Mammary epithelial cell (primary cell): Measurements from ENCODE around the gene ZNF664.

ENCODE experiments used
- EZH2 ChIP-seq: IDR thresholded peaks from 2 replicates; pipeline ENCODE4 v1.6.1; 2012; ENCODE audit warnings: low read length, inconsistent platforms, borderline replicate concordance
- TF ChIP-seq, protein P1 (sequence below), 2 donors: IDR thresholded peaks in 1 of 2; conservative IDR thresholded peaks in 1 of 2; 2 replicates each; pipeline ENCODE4 v1.5.1; 2011 to 2012; ENCODE audit warnings: inconsistent platforms in 2 of 2, low read length in 2 of 2, mild to moderate bottlenecking in 2 of 2, control low read depth in 1 of 2, low read depth in 1 of 2; ENCODE audit not compliant: insufficient read depth in 1 of 2; ENCODE audit errors: extremely low read depth in 1 of 2

DNA sequence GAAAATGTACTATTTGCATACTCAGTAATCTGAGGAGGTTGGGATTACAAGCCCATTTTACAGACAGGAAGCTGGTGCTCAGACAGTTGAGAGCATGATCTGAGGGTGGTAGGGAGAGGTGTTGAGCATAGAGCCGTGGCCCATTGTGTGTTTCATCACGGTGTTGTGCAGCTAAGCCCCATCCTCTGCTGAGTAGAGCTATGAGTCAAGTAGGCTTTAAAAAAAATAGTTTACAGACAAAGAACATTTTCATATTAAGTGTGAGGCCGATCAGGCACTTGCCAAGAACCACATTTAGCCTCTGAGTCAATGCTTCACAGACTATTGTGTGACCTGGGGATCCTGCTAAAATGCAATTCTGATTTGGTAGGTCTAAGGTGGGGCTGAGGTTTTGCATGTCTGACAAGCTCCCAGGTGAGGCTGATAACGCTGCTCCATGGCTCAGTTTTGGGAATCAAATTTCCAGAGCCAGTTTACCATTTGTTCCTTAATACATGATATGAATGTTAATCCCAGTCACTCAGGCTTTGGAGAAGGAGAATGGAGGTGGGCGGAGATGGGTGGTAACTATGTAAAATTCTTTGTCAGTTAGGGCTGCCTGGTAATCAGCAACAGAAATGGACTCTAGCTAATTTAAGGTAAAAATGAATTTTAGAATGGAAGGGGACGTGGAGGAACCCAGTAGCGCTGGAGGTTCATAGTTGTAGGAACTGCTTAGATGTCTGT, 22.2 kb downstream of the ZNF664 start:
- TF ChIP-seq, protein P1, sequence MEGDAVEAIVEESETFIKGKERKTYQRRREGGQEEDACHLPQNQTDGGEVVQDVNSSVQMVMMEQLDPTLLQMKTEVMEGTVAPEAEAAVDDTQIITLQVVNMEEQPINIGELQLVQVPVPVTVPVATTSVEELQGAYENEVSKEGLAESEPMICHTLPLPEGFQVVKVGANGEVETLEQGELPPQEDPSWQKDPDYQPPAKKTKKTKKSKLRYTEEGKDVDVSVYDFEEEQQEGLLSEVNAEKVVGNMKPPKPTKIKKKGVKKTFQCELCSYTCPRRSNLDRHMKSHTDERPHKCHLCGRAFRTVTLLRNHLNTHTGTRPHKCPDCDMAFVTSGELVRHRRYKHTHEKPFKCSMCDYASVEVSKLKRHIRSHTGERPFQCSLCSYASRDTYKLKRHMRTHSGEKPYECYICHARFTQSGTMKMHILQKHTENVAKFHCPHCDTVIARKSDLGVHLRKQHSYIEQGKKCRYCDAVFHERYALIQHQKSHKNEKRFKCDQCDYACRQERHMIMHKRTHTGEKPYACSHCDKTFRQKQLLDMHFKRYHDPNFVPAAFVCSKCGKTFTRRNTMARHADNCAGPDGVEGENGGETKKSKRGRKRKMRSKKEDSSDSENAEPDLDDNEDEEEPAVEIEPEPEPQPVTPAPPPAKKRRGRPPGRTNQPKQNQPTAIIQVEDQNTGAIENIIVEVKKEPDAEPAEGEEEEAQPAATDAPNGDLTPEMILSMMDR (conservative IDR thresholded peaks at IDR 0.05 in 1 of 2, IDR thresholded peaks at IDR 0.05 in 1 of 2; ENCODE audit: extremely low read depth in 1 of 2, insufficient read depth in 1 of 2, low read depth in 1 of 2, low read length in 2 of 2) = no peak
- TF ChIP-seq EZH2 = no peak
